Bronchial epithelial cell (primary cell): ENCODE results near the gene ZGLP1. TPM values are rescaled to one million over a fixed set of nuclear protein-coding genes. Genes with fewer than 3 reads are reported as not detected.
A peak's percentile ranks its signal among the peaks of the same experiment; 100 is the strongest.

Experiments used
- DNase-seq: peaks from one replicate; pipeline ENCODE4 v3.0.0-alpha.2; 2010; ENCODE audit warnings: low read depth
- FAIRE-seq: peaks from 2 replicates; lab custom pipeline; 2011; peaks lifted over from hg19 to GRCh38; lab: Jason Lieb, UNC
- H3K27me3 ChIP-seq: 2 replicates; pipeline ENCODE4 v1.5.1; 2011; ENCODE audit warnings: low read length; ENCODE audit not compliant: control insufficient read depth, insufficient read depth
- H3K36me3 ChIP-seq: 2 replicates; pipeline ENCODE4 v1.5.1; 2011; ENCODE audit warnings: low read length; ENCODE audit not compliant: control insufficient read depth, insufficient read depth
- H3K4me3 ChIP-seq: 2 replicates; pipeline ENCODE4 v1.5.1; 2011; ENCODE audit warnings: mild to moderate bottlenecking, low read depth, low read length, control low read depth
- CTCF ChIP-seq: IDR thresholded peaks from 2 replicates; pipeline ENCODE4 v1.5.1; 2011; ENCODE audit warnings: mild to moderate bottlenecking, moderate library complexity, low read length, control low read depth, inconsistent platforms; ENCODE audit not compliant: insufficient read depth, severe bottlenecking
- total RNA-seq: library from RNA; depleted of rRNA; stranded (reverse); fragments of >200 nt; gene quantifications from 2 replicates; pipeline ENCODE4 v1.2.1, GENCODE V29; 2014

Gene ZGLP1
- total RNA-seq, 1 donor from 2014 or later: 0.53 TPM

DNA sequence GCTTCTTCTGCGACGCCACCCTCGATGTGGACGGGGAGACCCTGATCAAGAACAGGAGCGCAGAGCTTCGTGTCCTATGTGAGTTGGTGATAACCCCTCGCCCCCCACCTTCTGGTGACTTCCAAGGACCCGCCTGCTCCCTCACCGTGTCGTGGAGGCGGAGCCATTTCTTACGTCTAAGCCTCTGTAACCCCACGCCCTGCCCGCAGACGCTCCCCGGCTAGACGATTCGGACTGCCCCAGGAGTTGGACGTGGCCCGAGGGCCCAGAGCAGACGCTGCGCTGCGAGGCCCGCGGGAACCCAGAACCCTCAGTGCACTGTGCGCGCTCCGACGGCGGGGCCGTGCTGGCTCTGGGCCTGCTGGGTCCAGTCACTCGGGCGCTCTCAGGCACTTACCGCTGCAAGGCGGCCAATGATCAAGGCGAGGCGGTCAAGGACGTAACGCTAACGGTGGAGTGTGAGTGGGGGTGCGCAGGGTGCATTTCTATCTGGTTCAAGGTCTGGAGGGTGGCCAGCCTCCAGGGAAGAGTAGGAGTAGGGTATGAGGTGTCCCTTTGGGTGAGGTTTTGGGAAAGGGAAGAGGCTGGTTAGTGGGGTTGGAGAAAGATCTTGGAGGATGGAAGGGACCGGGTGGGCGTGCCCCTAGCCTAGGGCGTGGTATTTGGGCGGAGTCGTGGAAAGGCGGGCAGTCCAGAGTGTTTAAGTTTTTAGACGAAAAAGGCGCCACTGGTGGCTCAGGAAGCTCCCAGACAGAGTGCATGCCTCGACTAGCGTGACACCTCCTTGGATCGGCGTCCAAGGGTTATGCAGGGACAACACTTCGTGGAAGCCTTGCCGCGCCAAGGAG is 16.6 kb downstream of the ZGLP1 start:
- no peak for DNase-seq
- no peak for FAIRE-seq
- TF ChIP-seq CTCF: no peak
- no peak overlapping the region for H3K4me3 ChIP-seq
- H3K36me3 ChIP-seq: peaks cover 14% of the 10 kb centered on the region
- no peaks in the 10 kb centered on the region for H3K27me3 ChIP-seq

GRCh38 chr19:10292206-10292788 is 17.3 kb downstream of the ZGLP1 start:
- Histone ChIP-seq H3K4me3 (peak overlapping the region; percentile 67), H3K27me3 (no peaks in the 10 kb centered on the region), H3K36me3 (peaks cover 14% of the 10 kb centered on the region)
- TF ChIP-seq CTCF: no peak
- no peak for FAIRE-seq
- peak; percentile 55 for DNase-seq

GRCh38 chr19:10291554-10292205 is 17.9 kb downstream of the ZGLP1 start:
- no peak for TF ChIP-seq CTCF
- peak overlapping the region; percentile 67 for H3K4me3 ChIP-seq
- FAIRE-seq: no peak
- peaks cover 14% of the 10 kb centered on the region for H3K36me3 ChIP-seq
- DNase-seq: no peak
- no peaks in the 10 kb centered on the region for H3K27me3 ChIP-seq

- peak overlapping the region; percentile 67 for H3K4me3 ChIP-seq
- no peak for TF ChIP-seq CTCF
- DNase-seq: peak; percentile 36
- H3K27me3 ChIP-seq: no peaks in the 10 kb centered on the region
- no peak for FAIRE-seq
- H3K36me3 ChIP-seq: peaks cover 14% of the 10 kb centered on the region
These were observed 18.6 kb downstream of the ZGLP1 start for GRCh38 chr19:10290876-10291553.

- peaks cover 14% of the 10 kb centered on the region for H3K36me3 ChIP-seq
- no peaks in the 10 kb centered on the region for H3K27me3 ChIP-seq
- H3K4me3 ChIP-seq: peak overlapping the region; percentile 67
- TF ChIP-seq CTCF: no peak
- FAIRE-seq (no peak), DNase-seq (no peak)
These were observed 19.2 kb downstream of the ZGLP1 start for GRCh38 chr19:10290357-10290875.
